ENCODE results near the gene OAT.

Gene OAT

DNA sequence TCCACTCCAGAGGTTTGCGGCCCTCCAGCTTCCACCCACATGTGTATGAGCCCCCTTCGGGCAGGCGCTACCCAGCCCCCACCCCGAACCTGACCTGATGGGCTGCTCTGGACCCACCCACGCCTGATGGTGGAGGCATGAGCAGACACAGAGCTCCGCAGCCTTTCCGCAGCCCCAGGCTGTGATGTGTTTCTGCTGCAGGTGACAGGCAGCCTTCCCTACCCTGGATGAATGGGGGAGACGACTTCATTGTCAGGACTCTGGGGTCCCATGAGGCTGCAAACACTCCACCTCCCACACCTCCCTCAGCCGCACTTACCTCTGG, 61.2 kb downstream of the OAT start:
- no peak for TF ChIP-seq CTCF (IDR thresholded peaks at IDR 0.05; ENCODE audit: low read depth, low read length, missing control alignments)
- in situ Hi-C loops (cut with HindIII; ENCODE audit: low pct_ligation_motif_present, low sequenced_read_pairs), result no loop called here
- H3K27ac ChIP-seq, result no peak overlapping the region
- H3K27me3 ChIP-seq (replicated peaks), result no peaks in the 10 kb centered on the region
- no peak for DNase-seq
- H3K4me3 ChIP-seq (ENCODE audit: low read depth, low read length), result no peak overlapping the region
- no peaks in the 10 kb centered on the region for H3K36me3 ChIP-seq (replicated peaks)

GRCh38 chr10:124356701-124357560, 61.8 kb downstream of the OAT start:
- Histone ChIP-seq H3K4me3 (ENCODE audit: low read depth, low read length) (no peak overlapping the region), H3K27me3 (replicated peaks) (no peaks in the 10 kb centered on the region), H3K36me3 (replicated peaks) (no peaks in the 10 kb centered on the region), H3K27ac (no peak overlapping the region)
- in situ Hi-C loops (cut with HindIII; ENCODE audit: low pct_ligation_motif_present, low sequenced_read_pairs), result no loop called here
- no peak for TF ChIP-seq CTCF (IDR thresholded peaks at IDR 0.05; ENCODE audit: low read depth, low read length, missing control alignments)
- DNase-seq, result no peak

DNA sequence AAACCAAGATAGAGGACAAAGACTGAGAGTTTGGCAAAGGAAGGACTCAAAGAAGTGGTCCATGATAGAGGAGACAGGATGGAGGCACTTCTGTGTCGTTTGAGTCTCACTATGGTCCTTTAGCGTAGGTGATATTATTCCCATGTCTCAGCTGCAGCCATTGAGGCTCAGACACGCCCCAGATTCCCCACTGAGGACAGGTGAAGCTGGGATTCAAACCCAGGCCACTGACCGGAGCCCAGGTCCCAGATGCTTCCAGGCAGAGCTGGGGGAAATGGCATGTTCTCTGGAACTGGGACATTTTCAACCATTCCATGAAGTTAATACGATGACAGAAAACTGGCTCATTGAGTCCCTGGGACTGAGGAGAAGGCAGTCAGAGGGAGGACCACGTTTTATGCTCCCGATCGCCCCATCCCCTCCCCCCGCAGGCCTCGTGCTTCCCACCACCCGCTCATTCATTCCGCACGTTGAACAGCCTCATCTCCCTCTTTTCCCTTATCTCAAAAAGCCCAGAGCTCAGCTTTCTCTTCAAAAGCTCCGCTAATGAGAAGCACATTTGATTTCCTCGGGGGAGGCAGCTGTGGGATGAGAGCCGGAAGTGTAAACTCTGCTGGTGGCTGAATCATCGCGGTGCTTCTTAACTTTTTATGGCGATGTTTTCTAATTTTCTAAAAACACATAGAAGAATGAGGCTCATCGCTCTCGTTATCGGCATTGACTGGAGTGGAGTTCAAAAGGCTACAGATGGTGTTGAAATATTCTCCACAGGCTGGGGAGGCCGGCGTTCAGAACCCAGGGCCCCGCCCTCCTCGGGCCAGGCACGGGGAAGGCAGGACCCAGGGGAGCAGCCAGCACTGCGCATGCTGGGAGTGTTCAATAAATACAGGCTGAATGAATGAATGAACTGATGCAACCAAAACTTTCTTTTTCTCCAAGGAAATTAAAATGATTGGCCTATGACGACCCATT, 64.0 kb downstream of the OAT start:
- H3K27ac ChIP-seq, result peak overlapping the region; percentile 86
- in situ Hi-C loops (cut with HindIII; ENCODE audit: low pct_ligation_motif_present, low sequenced_read_pairs), result no loop called here

GRCh38 chr10:124353896-124354295, 64.8 kb downstream of the OAT start:
- no peak for DNase-seq
- H3K27me3 ChIP-seq (replicated peaks), result no peaks in the 10 kb centered on the region
- H3K36me3 ChIP-seq (replicated peaks), result no peaks in the 10 kb centered on the region
- no peak overlapping the region for H3K27ac ChIP-seq
- in situ Hi-C loops (cut with HindIII; ENCODE audit: low pct_ligation_motif_present, low sequenced_read_pairs), result no loop called here
- no peak for TF ChIP-seq CTCF (IDR thresholded peaks at IDR 0.05; ENCODE audit: low read depth, low read length, missing control alignments)
- H3K4me3 ChIP-seq (ENCODE audit: low read depth, low read length), result no peak overlapping the region

More for the DNA sequence above, 64.0 kb downstream of the OAT start:
- Histone ChIP-seq H3K4me3 (ENCODE audit: low read depth, low read length) (peak overlapping the region; percentile 38), H3K27me3 (replicated peaks) (no peaks in the 10 kb centered on the region), H3K36me3 (replicated peaks) (no peaks in the 10 kb centered on the region)
- DNase-seq, result peak; percentile 88
- TF ChIP-seq CTCF (IDR thresholded peaks at IDR 0.05; ENCODE audit: low read depth, low read length, missing control alignments), result no peak

DNA sequence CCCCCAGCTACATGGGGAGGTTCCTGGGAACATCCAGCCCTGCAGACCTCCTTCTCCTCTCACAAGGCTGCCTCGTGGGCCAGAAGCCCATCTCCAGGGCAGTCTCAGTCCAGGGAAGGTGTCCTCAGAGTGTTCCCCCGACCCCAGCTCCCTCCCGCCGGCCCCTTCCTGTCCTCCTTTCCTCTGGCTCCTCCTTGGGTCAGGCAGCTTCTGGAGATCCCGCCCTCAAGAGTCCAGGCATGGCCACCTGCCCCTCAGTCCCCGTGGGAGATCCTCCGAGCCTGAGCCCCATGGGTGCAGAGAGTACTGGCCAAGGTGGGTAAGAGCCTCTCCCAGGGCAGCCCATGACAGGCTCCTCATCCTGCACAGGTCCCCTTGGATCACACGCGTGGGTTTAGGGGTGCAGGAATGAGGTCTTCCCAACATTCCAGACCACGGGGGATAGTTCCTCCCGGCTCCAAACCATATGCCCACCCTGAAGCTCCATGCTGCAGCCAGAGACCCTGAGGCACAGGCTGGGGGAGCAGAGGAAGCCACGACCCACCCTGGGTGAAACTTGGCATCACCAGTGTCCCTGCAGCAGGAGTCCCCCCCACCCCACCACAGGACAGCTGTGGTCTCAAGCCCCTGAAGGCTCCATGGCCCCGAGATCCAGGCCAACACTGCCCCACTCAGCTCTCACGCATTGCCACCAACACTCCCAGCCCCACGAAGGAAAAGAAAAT, 65.5 kb downstream of the OAT start:
- no peak for DNase-seq
- H3K4me3 ChIP-seq (ENCODE audit: low read depth, low read length), result no peak overlapping the region
- in situ Hi-C loops (cut with HindIII; ENCODE audit: low pct_ligation_motif_present, low sequenced_read_pairs), result no loop called here
- no peaks in the 10 kb centered on the region for H3K36me3 ChIP-seq (replicated peaks)
- H3K27me3 ChIP-seq (replicated peaks), result no peaks in the 10 kb centered on the region
- no peak for TF ChIP-seq CTCF (IDR thresholded peaks at IDR 0.05; ENCODE audit: low read depth, low read length, missing control alignments)
- H3K27ac ChIP-seq, result no peak overlapping the region

Data from brain microvascular endothelial cell (primary cell).